ENCODE data around the gene DQX1.
A peak's percentile ranks its signal among the peaks of the same experiment; 100 is the strongest.
"Not testable (repeated sequence)": the region's sequence is repeated elsewhere in the genome, so short reads cannot be mapped to it uniquely, and the experiment has no call there.

DQX1 gene

DNA sequence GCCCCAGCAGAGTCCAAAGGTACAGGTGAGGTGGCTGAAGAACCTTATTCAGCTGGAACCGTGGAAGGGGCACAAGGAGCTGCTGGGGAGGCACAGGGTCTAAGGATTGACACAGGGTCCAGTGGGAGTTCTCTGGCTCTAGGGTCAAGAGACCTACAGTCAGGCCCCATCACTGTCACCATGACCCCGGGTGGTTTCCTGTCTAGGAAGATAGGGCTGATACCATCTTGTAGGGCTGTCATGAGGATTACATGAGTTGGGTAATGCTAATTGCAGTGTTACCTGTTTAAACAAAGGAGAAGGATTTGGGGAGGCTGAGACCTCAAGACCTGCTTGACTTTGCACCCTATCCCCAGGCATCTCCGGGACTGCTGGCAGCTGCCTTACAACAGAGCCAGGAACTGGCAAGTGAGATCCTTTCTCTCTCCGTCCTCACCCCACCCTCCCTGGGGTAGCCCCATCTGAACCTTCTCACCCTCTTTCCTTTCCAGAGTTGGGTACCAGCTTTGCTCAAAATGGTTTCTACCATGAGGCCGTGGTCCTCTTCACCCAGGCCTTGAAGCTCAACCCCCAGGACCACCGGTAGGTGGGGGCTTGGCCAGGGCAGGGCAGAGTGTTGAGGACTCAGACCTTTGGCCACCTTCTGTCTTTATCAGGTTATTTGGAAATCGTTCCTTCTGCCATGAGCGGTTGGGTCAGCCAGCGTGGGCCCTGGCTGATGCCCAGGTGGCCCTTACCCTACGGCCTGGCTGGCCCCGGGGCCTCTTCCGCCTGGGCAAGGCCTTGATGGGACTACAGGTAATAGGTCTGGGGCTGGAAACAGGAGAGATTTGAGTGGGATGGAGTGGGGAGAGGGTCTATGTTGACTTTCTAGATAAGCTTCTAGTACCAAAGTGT, 34.1 kb downstream of the DQX1 start:
- no peak for DNase-seq

DNA sequence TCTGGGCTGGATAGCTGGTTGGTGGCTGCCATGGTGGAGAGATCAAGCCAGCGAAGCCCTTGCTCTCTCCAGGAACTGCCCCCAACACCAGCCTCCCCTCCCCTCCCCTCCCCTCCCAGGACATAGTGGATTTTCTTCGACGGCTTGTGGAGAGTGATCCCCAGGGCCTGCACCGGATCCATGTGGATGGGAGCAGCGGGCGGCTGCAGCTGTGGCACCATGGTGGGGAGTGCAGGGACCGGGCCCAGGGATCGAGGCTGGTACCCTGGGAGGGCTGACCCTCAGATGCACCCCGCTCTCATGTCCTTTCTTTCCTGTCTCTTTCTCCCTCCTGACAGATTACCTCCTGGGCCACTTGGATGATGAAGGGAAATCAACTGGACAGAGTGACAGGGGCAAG, 36.1 kb downstream of the DQX1 start:
- DNase-seq, result no peak

DNA sequence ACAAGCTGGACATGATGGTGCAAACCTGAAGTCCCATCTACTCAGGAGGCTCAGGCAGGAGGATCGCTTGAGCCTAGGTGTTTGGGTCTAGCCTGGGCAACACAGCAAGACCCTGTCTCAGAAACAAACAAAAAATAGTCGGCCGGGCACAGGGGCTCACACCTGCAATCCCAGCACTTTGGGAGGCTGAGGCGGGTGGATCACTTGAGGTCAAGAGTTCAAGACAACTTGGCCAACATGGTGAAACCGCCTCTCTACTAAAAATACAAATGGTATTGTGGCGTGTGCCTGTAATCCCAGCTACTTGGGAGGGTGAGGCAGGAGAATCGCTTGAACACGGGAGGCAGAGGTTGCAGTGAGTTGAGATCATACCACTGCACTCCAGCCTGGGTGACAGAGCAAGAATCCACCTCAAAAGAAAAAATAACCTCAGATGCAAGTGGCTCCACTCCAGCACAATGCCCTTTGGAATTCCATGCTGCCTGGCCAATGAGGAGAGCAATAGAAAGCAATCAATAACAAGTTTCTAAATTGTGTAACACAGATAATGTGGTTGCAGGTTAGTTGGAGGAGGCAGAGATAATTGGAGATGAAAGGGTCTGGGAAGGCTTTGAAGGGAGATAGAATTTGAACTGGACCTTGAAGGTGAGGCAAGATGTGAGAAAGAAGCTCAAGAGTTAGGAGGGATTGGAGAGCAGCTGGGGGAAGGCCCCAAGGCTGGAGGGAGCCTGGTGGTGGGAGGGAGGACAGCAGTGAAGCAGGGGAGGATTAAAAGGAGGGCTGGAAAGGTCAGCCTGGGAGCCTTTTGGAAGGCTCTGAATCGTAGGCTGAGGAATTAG, 37.2 kb downstream of the DQX1 start:
- DNase-seq, result no peak

DNA sequence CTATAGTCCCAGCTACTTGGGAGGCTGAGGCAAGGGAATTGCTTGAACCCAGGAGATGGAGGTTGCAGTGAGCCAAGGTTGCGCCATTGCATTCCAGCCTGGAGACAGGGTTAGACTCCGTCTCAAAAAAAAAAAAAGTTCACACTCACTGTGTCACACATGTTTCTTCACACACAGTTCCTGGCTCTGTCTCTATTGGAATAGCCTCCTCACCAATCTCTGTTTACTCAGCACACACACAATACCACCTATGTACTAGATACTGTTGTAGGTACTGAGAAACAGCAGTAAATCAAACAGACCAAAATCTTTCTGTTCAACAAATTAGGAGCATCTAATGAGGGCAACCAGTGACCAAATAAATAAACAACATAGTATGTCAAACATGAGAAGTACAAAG, 39.9 kb downstream of the DQX1 start:
- no peak for DNase-seq

DNA sequence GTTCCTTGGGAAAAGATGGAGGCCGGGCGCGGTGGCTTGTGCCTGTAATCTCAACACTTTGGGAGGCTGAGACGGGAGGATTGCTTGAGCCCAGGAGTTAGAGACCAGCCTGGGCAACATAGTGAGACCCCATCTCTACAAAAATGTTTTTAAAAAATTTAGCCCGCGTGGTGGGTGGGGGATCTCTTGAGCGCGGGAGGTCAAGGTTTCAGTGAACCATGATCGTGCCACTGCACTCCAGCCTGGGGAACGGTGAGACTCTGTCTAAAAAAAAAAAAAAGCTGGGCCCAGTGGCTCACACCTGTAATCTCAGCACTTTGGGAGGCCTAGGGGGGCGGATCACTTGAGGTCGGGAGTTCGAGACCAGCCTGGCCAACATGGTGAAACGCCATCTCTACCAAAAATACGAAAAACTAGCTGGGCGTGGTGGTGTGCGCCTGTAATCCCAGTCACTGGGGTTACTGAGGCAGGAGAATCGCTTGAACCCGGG, 42.3 kb downstream of the DQX1 start:
- not testable (repeated sequence) for DNase-seq

DNA sequence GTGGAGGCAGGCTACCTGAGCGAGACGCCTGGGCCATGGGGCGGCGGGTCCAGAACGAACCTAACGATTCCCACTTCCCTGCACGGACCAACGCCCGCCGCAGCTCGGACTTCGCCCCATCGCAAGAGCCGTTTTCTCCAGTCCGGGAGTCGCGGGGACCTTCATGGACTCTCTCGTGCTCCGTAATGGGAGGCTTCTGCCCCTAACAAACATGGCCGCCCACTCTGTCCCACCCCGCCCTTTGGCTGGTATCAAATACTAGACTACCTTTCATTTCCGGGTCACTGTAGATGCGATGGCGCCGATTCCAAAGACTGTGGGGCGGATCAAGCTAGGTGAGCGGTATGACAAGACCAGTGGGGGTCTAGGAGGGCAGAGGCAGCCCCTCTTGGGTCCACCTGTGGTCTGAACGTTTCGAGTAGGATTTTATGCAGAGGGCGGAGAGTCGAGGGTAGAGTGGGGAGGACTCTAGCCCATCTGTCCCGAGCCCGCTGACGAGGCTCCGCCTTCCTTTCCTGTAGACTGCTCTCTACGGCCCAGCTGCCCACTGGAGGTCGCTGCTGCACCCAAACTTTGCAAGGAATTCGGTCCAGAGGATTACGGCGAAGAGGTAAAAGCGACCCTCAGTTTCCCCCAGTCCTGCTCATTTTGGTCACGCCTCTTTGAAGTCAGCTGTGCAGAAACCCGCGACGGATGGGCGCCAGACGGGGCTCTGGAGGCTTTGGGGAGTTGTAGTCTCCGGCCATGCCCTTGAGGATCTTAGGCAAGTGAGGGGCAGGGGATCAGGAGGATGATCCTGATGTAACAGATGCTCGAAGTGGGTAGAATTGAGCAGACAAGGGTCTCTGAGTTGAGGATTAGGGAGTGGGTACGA, 43.0 kb downstream of the DQX1 start, which contains the start of the genes CCDC142 and TTC31:
TSS of gene CCDC142 (minus strand) at position 198 of the 874 bp plus-strand sequence. CDS start at position 37, 161 bp downstream.
TSS of gene TTC31 (plus strand) at position 281 of the 874 bp plus-strand sequence. CDS start at position 296, 15 bp downstream.
- peak; percentile 90 for DNase-seq

DNA sequence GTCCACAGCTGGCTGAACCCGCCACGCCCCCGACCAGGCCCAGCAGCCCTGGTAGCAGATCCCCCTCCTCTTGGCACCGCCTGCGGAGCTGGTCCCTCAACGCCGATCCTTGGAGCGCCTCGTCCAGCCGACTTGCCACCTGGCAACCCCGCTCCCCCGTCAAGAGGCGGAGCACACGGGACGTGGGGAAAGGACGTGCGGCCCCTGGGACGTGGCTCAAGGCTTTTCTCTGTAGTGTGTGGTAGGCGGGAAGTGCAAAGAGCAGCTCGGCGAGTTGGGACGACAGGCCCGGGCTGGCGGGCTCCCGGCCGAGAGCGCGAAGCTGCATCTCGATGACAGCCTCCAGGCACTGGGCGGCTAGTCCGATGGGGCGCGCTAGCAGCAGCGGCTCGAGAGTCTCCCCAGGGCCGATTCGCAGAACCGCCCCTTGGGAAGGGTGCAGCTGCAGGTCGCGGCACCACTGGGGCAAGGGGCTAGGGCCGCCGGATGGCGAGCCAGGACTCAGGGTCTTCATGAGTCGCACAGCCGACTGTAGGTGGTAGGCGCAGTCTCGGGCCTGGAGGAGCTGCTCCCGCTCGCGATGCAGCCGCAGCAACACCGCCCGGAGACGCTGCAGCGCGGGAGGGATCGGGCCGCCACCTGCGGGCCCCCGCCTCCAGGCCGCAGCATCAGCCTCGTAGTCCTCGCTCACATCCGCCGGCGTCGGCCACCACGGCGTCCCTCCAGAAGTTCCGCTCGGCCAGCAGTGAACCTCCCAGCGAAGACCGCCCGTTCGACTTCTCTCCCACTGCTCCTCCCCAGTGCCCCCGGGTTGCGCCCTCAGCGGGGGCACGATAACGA, 43.9 kb downstream of the DQX1 start:
- peak; percentile 27 for DNase-seq

DNA sequence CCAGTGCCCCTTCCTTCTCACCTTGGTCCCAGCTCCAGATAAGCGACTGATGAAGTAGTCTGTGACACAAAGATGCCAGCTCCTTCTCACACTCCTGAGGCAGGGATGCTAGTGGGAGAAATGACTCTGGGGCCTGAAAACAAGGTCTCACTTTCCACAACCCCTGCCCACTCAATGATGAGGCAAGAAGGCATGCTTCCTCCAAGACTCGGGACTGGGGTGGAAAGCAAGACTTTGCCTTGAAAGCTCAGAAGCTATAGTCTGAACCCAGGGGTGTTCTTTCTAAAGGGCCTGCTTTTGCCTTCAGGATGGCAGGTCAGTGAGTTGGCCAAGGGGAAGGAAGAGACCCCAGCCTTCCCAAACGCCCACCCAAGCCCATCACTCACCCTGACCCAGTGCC, 44.6 kb downstream of the DQX1 start:
- no peak for DNase-seq

DNA sequence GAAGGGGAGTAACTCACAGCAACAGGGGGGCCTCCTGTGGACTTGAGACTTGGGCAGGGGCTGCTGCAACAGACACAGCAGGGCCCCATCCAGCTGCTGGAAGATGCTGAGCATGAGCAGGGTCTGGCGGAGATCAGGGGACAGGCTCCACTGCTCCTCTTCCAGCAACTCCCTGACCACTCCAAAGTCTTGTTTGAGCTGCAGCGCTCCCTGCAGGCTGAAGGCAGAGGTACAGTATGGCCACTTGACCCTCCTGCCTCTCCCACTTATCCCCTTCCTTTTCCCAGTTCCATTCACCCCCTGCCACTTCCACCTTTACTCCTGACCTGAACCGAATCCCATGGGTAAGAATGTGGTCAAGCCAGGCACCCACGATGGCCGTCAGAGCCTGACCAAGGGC, 51.1 kb downstream of the DQX1 start:
- no peak for DNase-seq

DNA sequence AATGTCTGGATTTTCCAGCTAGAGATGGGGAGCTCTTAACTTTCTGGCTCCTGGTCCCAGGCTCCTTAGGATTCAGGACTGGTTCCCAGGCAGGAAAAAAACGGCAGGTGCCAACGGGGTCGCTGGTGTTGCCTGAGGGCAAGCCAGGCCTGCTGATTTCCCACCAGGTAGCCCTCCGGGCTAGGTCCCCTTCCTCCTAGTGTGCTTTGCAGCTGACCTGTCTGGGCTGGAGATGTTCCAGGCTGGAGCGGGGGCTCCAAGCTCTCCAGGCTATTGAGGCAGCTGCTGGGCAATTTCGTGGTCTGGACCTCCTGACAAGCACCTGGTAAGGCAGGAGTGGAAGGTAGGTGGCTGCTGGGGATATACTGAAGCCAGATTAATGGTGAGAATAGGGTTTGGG, 51.5 kb downstream of the DQX1 start:
- DNase-seq, result no peak

DNA sequence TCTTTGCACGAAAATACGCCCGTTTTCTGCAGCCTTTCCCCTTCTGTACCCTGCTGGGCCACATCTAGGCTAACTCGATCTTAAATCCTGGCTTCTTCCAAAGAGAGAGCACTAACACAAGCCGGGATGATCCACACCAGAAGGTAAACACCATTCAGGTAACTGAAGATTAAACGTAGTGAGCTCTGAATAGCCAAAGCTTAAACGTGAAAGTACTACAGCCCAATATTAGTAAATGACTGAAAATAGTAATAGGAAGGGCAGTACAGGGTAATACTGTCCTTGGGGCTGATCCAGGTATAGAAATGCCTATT, 53.1 kb downstream of the DQX1 start:
- no peak for DNase-seq

DNA sequence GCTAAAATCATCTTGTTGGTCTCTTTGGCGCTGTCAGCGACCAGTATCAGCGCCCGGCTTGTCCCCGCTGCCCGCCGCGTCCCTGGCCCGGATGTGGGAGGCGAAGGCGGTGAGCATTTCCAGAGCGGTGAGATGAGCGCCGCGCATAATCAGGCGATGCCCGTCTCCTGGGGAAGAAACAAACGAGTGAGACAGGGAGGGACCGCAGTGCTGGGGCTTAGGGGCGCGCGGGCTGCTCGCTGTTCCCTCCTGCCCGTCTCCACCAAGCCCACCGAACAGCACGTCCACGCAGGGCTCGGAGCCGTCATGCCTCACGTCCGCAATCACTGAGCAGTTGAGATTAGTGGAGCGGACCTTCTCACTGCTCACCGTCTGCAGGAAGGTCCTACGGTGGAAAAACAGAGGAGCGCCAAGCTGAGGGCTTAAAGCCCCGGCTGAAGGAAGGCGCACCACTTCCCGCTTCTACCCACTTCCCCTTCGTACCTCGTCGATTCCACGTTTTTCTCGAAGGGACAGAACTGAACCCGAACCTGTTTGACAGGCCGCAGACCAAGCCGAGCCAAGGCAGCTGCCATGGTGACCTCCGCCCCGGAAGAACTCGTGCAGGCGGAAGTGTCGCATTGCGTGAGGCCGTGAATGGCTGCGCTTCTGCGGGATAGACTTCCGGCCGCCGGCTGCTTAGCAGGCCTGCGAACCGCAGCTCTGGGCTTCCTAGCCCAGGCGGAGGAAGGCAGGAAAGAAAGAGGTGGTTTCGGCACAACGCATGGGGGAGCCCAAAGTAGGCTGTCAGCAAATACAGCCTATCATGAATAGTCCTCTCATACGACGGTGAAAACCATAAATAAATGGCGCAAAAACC, 53.7 kb downstream of the DQX1 start, which contains the start of gene MRPL53:
TSS of gene MRPL53 (minus strand) at position 595 of the 859 bp plus-strand sequence. CDS start at position 575, 20 bp downstream.
- peak; percentile 94 for DNase-seq

DNA sequence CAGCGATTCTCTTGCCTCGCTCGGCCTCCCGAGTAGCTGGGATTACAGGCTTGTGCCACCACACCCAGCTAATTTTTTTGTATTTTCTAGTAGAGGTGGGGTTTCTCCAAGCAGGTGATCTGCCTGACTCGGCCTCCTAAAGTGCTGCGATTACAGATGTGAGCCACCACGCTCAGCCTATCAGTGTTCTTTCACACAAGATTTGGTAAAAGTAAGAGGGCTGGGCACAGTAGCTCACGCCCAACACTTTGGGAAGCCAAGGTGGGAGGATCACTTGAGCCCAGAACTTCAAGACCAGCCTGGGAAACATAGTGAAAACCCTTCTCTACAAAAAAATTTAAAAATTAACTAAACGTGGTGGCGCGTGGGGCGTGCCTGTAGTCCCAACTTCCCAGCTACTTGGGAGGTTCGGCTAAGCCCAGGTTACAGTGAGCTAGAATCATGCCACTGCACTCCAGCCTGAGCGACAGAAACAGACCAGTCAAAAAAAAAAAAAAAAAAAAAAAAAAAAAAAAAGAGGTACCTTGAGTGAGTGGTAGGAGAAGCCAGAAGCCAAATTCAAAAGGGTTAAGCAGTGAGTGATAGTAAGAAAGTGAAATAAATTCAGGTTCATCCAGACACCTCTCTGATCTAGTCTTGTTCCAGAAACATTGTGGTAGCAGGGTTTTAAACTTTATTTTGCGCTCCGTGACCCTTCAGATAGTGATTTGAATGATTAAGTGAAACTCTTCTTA, 54.5 kb downstream of the DQX1 start:
- DNase-seq, result no peak

DNA sequence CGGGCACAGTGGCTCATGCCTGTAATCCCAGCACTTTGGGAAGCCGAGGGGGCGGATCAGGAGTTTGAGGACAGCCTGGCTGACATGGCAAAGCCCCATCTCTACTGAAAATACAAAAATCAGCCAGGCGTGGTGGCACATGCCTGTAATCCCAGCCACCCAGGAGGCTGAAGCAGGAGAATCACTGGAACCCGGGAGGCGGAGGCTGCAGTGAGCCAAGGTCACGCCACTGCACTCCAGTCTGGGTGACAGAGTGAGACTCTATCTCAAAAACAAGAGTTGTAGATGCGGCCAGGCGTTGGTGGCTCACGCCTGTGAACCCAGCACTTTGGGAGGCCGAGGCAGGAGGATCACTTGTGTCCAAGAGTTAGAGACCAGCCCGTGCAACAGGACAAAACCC, 55.3 kb downstream of the DQX1 start:
- DNase-seq, result not testable (repeated sequence)

Data from activated T-cell treated with anti-CD3 and anti-CD28 coated beads for 4 hours (primary cell).